Type B pancreatic cell (in vitro differentiated cells): ENCODE results near the gene TRUB1. TPM values are rescaled to one million over a fixed set of nuclear protein-coding genes. Genes with fewer than 3 reads are reported as not detected.

ENCODE experiments used
- DNase-seq: peaks from one replicate; pipeline ENCODE4 v3.0.0; 2021; ENCODE audit warnings: mixed read lengths; ENCODE audit not compliant: unreplicated experiment; ENCODE audit errors: extremely low spot score
- H3K27ac Mint-ChIP-seq: 2 replicates; pipeline ENCODE4 v1.8.0; 2021; ENCODE audit warnings: mild to moderate bottlenecking, mixed read lengths
- H3K27me3 Mint-ChIP-seq: 2 replicates; pipeline ENCODE4 v1.8.0; 2021; ENCODE audit warnings: mixed read lengths
- H3K36me3 Mint-ChIP-seq: 2 replicates; pipeline ENCODE4 v1.8.0; 2021; ENCODE audit warnings: mixed read lengths
- H3K4me1 Mint-ChIP-seq: one replicate; pipeline ENCODE4 v1.8.0; 2021; ENCODE audit warnings: mixed read lengths; ENCODE audit not compliant: unreplicated experiment
- H3K4me3 Mint-ChIP-seq: 2 replicates; pipeline ENCODE4 v1.8.0; 2021; ENCODE audit warnings: mild to moderate bottlenecking, mixed read lengths
- H3K9me3 Mint-ChIP-seq: 2 replicates; pipeline ENCODE4 v1.8.0; 2021; ENCODE audit warnings: mixed read lengths
- CTCF ChIP-seq: fragments of 200-600 bp; sonication (generic); conservative IDR thresholded peaks from 2 replicates; pipeline ENCODE4 v1.5.0; 2021; ENCODE audit warnings: antibody characterized with exemption, mild to moderate bottlenecking
- total RNA-seq: library from RNA; stranded (reverse); gene quantifications from 2 replicates; pipeline ENCODE4 v1.2.1, GENCODE V29; 2021; ENCODE audit warnings: low replicate concordance

The TRUB1 gene
- total RNA-seq, 1 donor from 2014 or later: 19.3 TPM

GRCh38 chr10:114992189-114992775 is 54.3 kb downstream of the TRUB1 start:
- no peaks in the 10 kb centered on the region for H3K27me3 Mint-ChIP-seq
- H3K27ac Mint-ChIP-seq: no peak overlapping the region
- H3K36me3 Mint-ChIP-seq: peaks cover 2% of the 10 kb centered on the region
- no peak overlapping the region for H3K4me3 Mint-ChIP-seq
- DNase-seq: no peak
- peaks cover under 1% of the 10 kb centered on the region for H3K9me3 Mint-ChIP-seq
- H3K4me1 Mint-ChIP-seq: no peaks in the 10 kb centered on the region
- no peak for TF ChIP-seq CTCF

GRCh38 chr10:114995468-114996247 is 57.7 kb downstream of the TRUB1 start:
- no peaks in the 10 kb centered on the region for H3K4me1 Mint-ChIP-seq
- no peaks in the 10 kb centered on the region for H3K9me3 Mint-ChIP-seq
- H3K36me3 Mint-ChIP-seq: no peaks in the 10 kb centered on the region
- no peak overlapping the region for H3K4me3 Mint-ChIP-seq
- no peak for TF ChIP-seq CTCF
- DNase-seq: no peak
- H3K27ac Mint-ChIP-seq: no peak overlapping the region
- H3K27me3 Mint-ChIP-seq: no peaks in the 10 kb centered on the region

GRCh38 chr10:114996542-114996941 is 58.5 kb downstream of the TRUB1 start:
- TF ChIP-seq CTCF: no peak
- H3K4me1 Mint-ChIP-seq: peaks cover 3% of the 10 kb centered on the region
- no peak for DNase-seq
- H3K4me3 Mint-ChIP-seq: no peak overlapping the region
- H3K9me3 Mint-ChIP-seq: no peaks in the 10 kb centered on the region
- H3K36me3 Mint-ChIP-seq: no peaks in the 10 kb centered on the region
- H3K27me3 Mint-ChIP-seq: no peaks in the 10 kb centered on the region
- H3K27ac Mint-ChIP-seq: no peak overlapping the region

- Mint-ChIP-seq H3K4me3 (no peak overlapping the region), H3K36me3 (no peaks in the 10 kb centered on the region), H3K9me3 (no peaks in the 10 kb centered on the region), H3K27me3 (peaks cover 4% of the 10 kb centered on the region), H3K27ac (no peak overlapping the region), H3K4me1 (peaks cover 8% of the 10 kb centered on the region)
- no peak for TF ChIP-seq CTCF
- no peak for DNase-seq
Measured at GRCh38 chr10:114998993-114999392, 61.0 kb downstream of the TRUB1 start.

- H3K27ac Mint-ChIP-seq: no peak overlapping the region
- H3K4me1 Mint-ChIP-seq: peaks cover 8% of the 10 kb centered on the region
- no peaks in the 10 kb centered on the region for H3K9me3 Mint-ChIP-seq
- no peak for DNase-seq
- no peaks in the 10 kb centered on the region for H3K36me3 Mint-ChIP-seq
- H3K27me3 Mint-ChIP-seq: peaks cover 10% of the 10 kb centered on the region
- no peak for TF ChIP-seq CTCF
- no peak overlapping the region for H3K4me3 Mint-ChIP-seq
Measured at GRCh38 chr10:115001506-115002381, 63.7 kb downstream of the TRUB1 start.
